Sigmoid colon (tissue), 4 donors: ENCODE data around the gene MEGF8.

ENCODE experiments used
- POLR2A ChIP-seq, 2 donors: fragments of 450-650 bp; IDR thresholded peaks; one replicate each; pipeline ENCODE4 v1.6.1; 2016; ENCODE audit warnings: antibody characterized with exemption in 2 of 2, mild to moderate bottlenecking in 2 of 2, moderate library complexity in 2 of 2
- POLR2AphosphoS5 ChIP-seq, 4 donors: sonication (generic); formaldehyde crosslinking; IDR thresholded peaks; one replicate each; pipeline ENCODE4 v1.6.1; 2017; ENCODE audit warnings: antibody characterized with exemption in 4 of 4
- TF ChIP-seq, protein P1 (sequence below), 4 experiments: fragments of 450-650 bp in 3 of 4; fragments of 200-600 bp in 1 of 4; IDR thresholded peaks; one replicate each; pipeline ENCODE4 v1.5.1; 2016 to 2019; ENCODE audit warnings: antibody characterized with exemption in 4 of 4, mild to moderate bottlenecking in 3 of 4, moderate library complexity in 2 of 4

DNA sequence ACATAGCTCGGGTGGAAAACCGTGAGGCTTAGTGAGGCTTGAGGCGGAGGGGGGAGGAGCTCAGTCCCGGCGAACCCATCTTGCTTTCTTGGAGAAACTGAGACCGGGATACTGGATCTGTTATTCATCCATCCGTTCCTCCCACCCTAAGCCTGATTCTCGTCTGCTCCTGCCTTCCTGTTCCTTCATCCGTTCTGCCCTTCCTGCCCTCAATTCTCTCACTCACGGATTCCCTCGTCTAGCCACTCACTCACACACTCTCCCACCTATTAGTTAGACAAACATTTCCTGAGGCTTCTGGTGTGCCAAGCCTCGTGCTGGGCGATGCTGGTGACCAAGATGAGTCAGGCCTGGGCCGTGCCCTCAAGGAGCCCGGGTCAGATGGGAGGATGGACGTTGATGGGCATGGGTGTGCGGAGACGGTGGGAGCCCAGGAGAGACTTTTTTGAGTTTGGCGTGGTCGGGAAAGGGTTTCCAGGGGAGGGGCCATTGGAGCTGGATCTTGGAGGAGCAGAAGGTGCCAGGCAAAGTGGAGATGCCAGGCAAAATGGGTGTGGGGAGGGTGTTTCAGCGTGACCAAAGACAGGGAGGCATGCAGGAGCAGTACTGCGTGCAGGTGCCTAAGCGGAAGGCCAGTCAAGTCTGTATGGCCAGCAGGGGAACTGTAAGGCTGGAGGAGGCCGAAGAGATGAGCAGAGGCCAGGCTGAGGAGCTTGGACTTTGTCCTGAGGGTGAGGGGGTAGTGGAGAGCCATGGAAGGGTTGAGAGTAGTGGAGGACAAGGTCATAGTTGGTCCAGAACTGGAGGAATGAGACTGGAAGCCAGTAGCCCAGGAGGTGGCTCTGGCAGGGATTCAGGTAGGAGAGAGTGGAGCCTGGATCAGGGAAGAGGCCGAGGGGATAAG lies 72.1 kb downstream of the MEGF8 start:
- TF ChIP-seq, protein P1, sequence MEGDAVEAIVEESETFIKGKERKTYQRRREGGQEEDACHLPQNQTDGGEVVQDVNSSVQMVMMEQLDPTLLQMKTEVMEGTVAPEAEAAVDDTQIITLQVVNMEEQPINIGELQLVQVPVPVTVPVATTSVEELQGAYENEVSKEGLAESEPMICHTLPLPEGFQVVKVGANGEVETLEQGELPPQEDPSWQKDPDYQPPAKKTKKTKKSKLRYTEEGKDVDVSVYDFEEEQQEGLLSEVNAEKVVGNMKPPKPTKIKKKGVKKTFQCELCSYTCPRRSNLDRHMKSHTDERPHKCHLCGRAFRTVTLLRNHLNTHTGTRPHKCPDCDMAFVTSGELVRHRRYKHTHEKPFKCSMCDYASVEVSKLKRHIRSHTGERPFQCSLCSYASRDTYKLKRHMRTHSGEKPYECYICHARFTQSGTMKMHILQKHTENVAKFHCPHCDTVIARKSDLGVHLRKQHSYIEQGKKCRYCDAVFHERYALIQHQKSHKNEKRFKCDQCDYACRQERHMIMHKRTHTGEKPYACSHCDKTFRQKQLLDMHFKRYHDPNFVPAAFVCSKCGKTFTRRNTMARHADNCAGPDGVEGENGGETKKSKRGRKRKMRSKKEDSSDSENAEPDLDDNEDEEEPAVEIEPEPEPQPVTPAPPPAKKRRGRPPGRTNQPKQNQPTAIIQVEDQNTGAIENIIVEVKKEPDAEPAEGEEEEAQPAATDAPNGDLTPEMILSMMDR (IDR thresholded peaks at IDR 0.05), result no peak
- TF ChIP-seq POLR2A (IDR thresholded peaks at IDR 0.05) (no peak), POLR2AphosphoS5 (IDR thresholded peaks at IDR 0.05) (no peak)
